SH-SY5Y (cell line): ENCODE data around the gene RAB11FIP4.

Experiments used
- GATA2 ChIP-seq: IDR thresholded peaks from 2 replicates; pipeline ENCODE4 v1.6.1; 2011; ENCODE audit warnings: mild to moderate bottlenecking, low read depth, low read length
- GATA3 ChIP-seq: IDR thresholded peaks from 2 replicates; pipeline ENCODE4 v1.6.1; 2011; ENCODE audit warnings: low read depth, mild to moderate bottlenecking, low read length, moderate library complexity

- TF ChIP-seq GATA3 = no peak
- no peak for TF ChIP-seq GATA2
Observed at GRCh38 chr17:31534223-31534888, 142.9 kb downstream of the RAB11FIP4 start.
